ENCODE data around the gene PNRC2. TPM values are rescaled to one million over a fixed set of nuclear protein-coding genes. Genes with fewer than 3 reads are reported as not detected.

PNRC2 gene
- total RNA-seq, 1 donor from 2014 or later, result 134 TPM

- peaks cover 38% of the 10 kb centered on the region for H3K36me3 Mint-ChIP-seq
- no peaks in the 10 kb centered on the region for H3K9me3 Mint-ChIP-seq
- H3K27ac Mint-ChIP-seq, result no peak overlapping the region
- H3K4me1 Mint-ChIP-seq, result peaks cover 20% of the 10 kb centered on the region
- H3K27me3 Mint-ChIP-seq (ENCODE audit: low read depth), result no peaks in the 10 kb centered on the region
- DNase-seq (ENCODE audit: low spot score in 2 of 2, unreplicated experiment in 2 of 2), result no peak
- no peak overlapping the region for H3K4me3 Mint-ChIP-seq
- TF ChIP-seq CTCF (IDR thresholded peaks at IDR 0.05; ENCODE audit: unreplicated experiment), result no peak
Observed at GRCh38 chr1:23966973-23967493, 7.4 kb downstream of the PNRC2 start.

GRCh38 chr1:23967871-23968270 is 8.2 kb downstream of the PNRC2 start:
- no peak for DNase-seq (ENCODE audit: low spot score in 2 of 2, unreplicated experiment in 2 of 2)
- Mint-ChIP-seq H3K4me1 (peaks cover 16% of the 10 kb centered on the region), H3K36me3 (peaks cover 36% of the 10 kb centered on the region), H3K4me3 (no peak overlapping the region), H3K27ac (no peak overlapping the region), H3K9me3 (no peaks in the 10 kb centered on the region), H3K27me3 (ENCODE audit: low read depth) (no peaks in the 10 kb centered on the region)
- TF ChIP-seq CTCF (IDR thresholded peaks at IDR 0.05; ENCODE audit: unreplicated experiment), result no peak

GRCh38 chr1:23977187-23977853 is 17.7 kb downstream of the PNRC2 start:
- TF ChIP-seq CTCF (IDR thresholded peaks at IDR 0.05; ENCODE audit: unreplicated experiment), result no peak
- Mint-ChIP-seq H3K27me3 (ENCODE audit: low read depth) (no peaks in the 10 kb centered on the region), H3K4me3 (peak overlapping the region; percentile 54), H3K36me3 (peaks cover 16% of the 10 kb centered on the region), H3K4me1 (peaks cover 51% of the 10 kb centered on the region), H3K27ac (peak overlapping the region; percentile 70), H3K9me3 (no peaks in the 10 kb centered on the region)
- no peak for DNase-seq (ENCODE audit: low spot score in 2 of 2, unreplicated experiment in 2 of 2)

GRCh38 chr1:23977854-23978191 is 18.2 kb downstream of the PNRC2 start:
- Mint-ChIP-seq H3K4me1 (peaks cover 54% of the 10 kb centered on the region), H3K36me3 (peaks cover 16% of the 10 kb centered on the region), H3K9me3 (no peaks in the 10 kb centered on the region)

GRCh38 chr1:23978805-23979204 is 19.2 kb downstream of the PNRC2 start:
- Mint-ChIP-seq H3K27ac (peak overlapping the region; percentile 93), H3K4me1 (peaks cover 58% of the 10 kb centered on the region), H3K9me3 (no peaks in the 10 kb centered on the region), H3K4me3 (peak overlapping the region; percentile 87), H3K27me3 (ENCODE audit: low read depth) (no peaks in the 10 kb centered on the region), H3K36me3 (peaks cover 12% of the 10 kb centered on the region)
- TF ChIP-seq CTCF (IDR thresholded peaks at IDR 0.05; ENCODE audit: unreplicated experiment), result no peak
- DNase-seq (ENCODE audit: low spot score in 2 of 2, unreplicated experiment in 2 of 2), result no peak

More at GRCh38 chr1:23977854-23978191, 18.2 kb downstream of the PNRC2 start:
- Mint-ChIP-seq H3K27ac (peak overlapping the region; percentile 70), H3K4me3 (peak overlapping the region; percentile 87), H3K27me3 (ENCODE audit: low read depth) (no peaks in the 10 kb centered on the region)
- TF ChIP-seq CTCF (IDR thresholded peaks at IDR 0.05; ENCODE audit: unreplicated experiment), result no peak
- DNase-seq (ENCODE audit: low spot score in 2 of 2, unreplicated experiment in 2 of 2), result no peak

All from mesothelial cell of epicardium (in vitro differentiated cells).